H1 (cell line): ENCODE results near the gene SLC6A17.

ENCODE experiments used
- CHD2 ChIP-seq: IDR thresholded peaks from 2 replicates; pipeline ENCODE4 v1.6.1; 2012; ENCODE audit warnings: low read length, improper control_type of control experiment
- MAX ChIP-seq: IDR thresholded peaks from 2 replicates; pipeline ENCODE4 v1.6.1; 2012; ENCODE audit warnings: inconsistent platforms
- PHF8 ChIP-seq: fragments of 200-600 bp; sonication (generic); conservative IDR thresholded peaks from 2 replicates; pipeline ENCODE4 v1.7.1; 2012; ENCODE audit warnings: low read depth, mild to moderate bottlenecking, inconsistent platforms, low read length, moderate library complexity
- POLR2AphosphoS5 ChIP-seq: IDR thresholded peaks from 2 replicates; pipeline ENCODE4 v1.6.1; 2011; ENCODE audit warnings: low read depth, low read length
- RAD21 ChIP-seq, 2 experiments: IDR thresholded peaks in 1 of 2; conservative IDR thresholded peaks in 1 of 2; 2 replicates each; pipeline ENCODE4 v1.6.1; 2011; ENCODE audit warnings: low read depth in 2 of 2, low read length in 2 of 2, improper control_type of control experiment in 1 of 2, inconsistent platforms in 1 of 2, mild to moderate bottlenecking in 1 of 2, moderate library complexity in 1 of 2
- SP1 ChIP-seq: IDR thresholded peaks from 2 replicates; pipeline ENCODE4 v1.6.1; 2011; ENCODE audit warnings: low read depth, low read length
- YY1 ChIP-seq: IDR thresholded peaks from 2 replicates; pipeline ENCODE4 v1.6.1; 2011; ENCODE audit warnings: low read depth, mild to moderate bottlenecking, low read length
- TF ChIP-seq, protein P1 (sequence below), 3 experiments: IDR thresholded peaks; 1 replicate in 2 of 3; 2 replicates in 1 of 3; pipeline versions ENCODE4 v1.5.1 to v1.6.1; 2011; ENCODE audit warnings: low read length in 3 of 3, mild to moderate bottlenecking in 3 of 3, inconsistent platforms in 2 of 3, low read depth in 1 of 3, moderate library complexity in 1 of 3; ENCODE audit not compliant: insufficient read depth in 1 of 3; ENCODE audit errors: control extremely low read depth in 1 of 3
- TF ChIP-seq, protein P2 (sequence below): IDR thresholded peaks from 2 replicates; pipeline ENCODE4 v1.6.1; 2011; ENCODE audit warnings: low read depth, mild to moderate bottlenecking, low read length; ENCODE audit not compliant: insufficient read depth

DNA sequence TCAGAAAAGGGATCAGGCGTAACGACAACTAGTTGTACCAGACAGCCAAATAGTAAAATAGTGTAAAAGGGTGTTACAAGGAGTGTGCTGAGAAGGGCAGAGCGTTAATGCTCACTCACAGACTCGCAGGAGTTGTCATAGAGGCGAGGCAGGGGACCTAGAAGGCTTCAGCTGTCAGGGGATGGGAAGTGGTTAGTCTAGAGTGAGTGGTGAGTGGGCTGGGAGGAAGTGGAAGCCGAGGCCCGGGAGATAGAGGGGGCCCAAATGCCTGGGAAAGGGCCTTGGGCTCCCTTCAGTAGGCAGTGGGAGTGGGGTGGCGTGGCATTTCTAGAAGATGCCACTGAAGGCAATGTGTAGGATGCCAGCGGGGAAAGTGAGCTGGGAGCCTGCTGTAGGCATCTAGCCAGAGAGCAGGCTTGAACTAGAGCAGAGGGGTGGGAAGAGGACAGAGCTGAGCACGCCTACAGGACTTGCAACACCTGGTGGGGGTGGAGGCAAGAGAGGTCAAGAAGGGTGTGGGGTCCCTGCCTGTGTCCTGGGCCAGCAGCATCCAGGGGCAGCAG is 10.3 kb downstream of the SLC6A17 start:
- TF ChIP-seq YY1 (no peak), SP1 (no peak), PHF8 (no peak), POLR2AphosphoS5 (no peak), CHD2 (no peak), RAD21 (IDR thresholded peaks at IDR 0.05 in 1 of 2, conservative IDR thresholded peaks at IDR 0.05 in 1 of 2; ENCODE audit: low read depth in 2 of 2, low read length in 2 of 2) (no peak), MAX (no peak)
- TF ChIP-seq, protein P1, sequence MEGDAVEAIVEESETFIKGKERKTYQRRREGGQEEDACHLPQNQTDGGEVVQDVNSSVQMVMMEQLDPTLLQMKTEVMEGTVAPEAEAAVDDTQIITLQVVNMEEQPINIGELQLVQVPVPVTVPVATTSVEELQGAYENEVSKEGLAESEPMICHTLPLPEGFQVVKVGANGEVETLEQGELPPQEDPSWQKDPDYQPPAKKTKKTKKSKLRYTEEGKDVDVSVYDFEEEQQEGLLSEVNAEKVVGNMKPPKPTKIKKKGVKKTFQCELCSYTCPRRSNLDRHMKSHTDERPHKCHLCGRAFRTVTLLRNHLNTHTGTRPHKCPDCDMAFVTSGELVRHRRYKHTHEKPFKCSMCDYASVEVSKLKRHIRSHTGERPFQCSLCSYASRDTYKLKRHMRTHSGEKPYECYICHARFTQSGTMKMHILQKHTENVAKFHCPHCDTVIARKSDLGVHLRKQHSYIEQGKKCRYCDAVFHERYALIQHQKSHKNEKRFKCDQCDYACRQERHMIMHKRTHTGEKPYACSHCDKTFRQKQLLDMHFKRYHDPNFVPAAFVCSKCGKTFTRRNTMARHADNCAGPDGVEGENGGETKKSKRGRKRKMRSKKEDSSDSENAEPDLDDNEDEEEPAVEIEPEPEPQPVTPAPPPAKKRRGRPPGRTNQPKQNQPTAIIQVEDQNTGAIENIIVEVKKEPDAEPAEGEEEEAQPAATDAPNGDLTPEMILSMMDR (IDR thresholded peaks at IDR 0.05; ENCODE audit: control extremely low read depth in 1 of 3, insufficient read depth in 1 of 3, low read depth in 1 of 3, low read length in 3 of 3) = no peak
- TF ChIP-seq, protein P2, sequence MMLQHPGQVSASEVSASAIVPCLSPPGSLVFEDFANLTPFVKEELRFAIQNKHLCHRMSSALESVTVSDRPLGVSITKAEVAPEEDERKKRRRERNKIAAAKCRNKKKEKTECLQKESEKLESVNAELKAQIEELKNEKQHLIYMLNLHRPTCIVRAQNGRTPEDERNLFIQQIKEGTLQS = no peak
